Activated CD4-positive, alpha-beta T cell treated with anti-CD3 and anti-CD28 coated beads, Interleukin-2, amount 50 U/mL, for 4 hours (primary cell): ENCODE results near the gene CEP85L.
"Not testable (repeated sequence)": the region's sequence is repeated elsewhere in the genome, so short reads cannot be mapped to it uniquely, and the experiment has no call there.

Experiments used
- DNase-seq, 2 experiments: peaks; one replicate each; pipeline ENCODE4 v3.0.0-alpha.2; 2020

Gene CEP85L

DNA sequence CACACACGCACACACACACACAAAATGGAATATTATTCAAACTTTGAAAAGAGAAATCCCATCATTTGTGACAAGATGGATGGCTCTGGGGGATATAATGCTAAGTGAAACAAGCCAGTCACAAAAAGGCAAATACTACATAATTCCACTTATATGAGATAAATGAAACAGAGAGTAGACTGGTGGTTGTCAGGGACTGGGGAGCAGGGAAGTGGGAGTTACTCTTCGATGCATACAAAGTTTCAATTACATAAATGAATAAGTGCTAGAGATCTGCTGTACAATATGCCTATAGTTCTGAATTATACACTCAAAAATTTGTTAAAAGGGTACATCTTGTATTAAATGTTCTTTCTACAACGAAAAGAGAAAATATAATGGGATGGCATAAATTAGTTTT lies 161.4 kb downstream of the CEP85L start:
- DNase-seq: no peak

GRCh38 chr6:118488631-118489030 lies 162.8 kb downstream of the CEP85L start:
- no peak for DNase-seq

DNA sequence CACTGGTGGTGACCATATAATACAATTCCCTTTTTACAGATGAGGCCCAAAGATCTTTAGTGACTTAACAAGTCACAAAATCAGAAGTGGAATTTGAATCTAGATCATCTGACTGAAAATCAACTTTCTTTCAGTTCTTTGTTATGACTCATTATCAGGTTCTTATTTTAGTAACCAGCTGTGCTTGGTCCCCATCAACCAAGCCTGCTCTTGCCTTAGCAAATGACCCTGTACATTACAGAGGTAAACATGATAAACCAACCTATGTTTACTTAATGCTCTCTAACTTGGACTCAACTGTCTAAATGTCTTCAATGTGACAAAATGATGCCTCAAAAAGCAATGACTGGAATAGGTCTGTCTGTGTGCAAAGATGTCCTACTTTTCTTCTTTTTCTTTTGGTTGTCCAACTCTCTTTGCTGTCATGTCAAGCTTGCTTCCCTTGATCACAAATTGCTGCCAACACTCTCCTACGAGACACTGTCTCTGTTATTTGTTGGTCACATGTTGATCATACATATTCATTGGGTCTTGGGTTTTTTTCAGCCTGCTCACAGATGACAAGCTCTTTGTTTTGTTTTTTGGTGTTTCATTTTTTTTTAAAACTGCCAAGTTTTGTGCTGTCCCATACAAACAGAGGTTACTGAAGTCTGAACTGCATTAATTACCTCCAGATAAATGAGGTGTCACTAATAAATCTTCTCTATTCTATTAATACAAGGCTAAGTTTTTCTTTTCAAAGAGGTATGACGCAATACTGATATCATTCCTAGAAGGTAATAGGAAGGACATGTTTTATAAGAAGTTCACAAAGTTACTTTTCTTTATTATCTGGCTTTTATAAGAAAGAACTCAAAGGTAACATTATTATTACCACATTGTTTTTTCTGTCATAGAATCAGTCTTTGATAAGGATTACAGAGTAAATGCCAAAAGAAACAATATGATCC lies 165.5 kb downstream of the CEP85L start:
- no peak for DNase-seq

GRCh38 chr6:118476551-118476950 lies 174.8 kb downstream of the CEP85L start:
- no peak for DNase-seq

DNA sequence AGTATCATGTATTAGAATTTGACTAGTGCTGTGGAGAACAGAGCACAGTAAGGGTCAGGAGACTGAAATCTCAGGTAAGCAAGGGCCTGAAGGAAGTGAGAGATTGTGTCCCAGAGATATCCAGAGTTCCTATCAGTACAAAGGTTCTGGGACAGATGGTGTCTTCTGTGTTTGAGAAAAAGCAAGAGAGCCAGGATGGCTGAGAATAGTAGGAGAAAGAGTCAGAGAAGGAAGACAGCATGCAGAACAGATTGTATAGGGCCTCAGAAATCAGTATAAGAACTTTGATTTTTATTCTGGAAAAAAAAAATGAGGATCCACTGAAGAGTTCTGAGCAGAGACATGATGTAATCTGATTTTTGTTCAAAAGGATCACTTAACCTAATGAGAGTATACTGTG lies 178.1 kb downstream of the CEP85L start:
- no peak for DNase-seq

DNA sequence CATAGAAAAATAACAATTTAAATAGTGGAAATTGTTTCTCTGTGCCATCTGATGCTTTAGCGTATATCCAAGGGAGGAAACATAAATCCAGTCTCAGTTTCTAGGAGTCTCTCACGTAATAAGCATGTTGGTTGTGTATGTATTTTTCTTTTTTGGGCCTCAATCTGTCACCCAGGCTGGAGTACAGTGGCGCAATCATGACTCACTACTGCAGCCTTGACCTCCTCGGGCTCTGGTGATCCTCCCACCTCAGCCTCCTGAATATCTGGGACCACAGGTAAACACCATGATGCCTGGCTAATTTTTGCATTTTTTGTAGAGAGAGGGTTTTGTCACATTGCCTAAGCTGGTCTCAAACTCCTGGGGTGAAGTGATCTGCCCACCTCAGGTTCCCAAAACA lies 181.9 kb downstream of the CEP85L start:
- DNase-seq: no peak

- no peak for DNase-seq
Observed at GRCh38 chr6:118468682-118469465, 182.5 kb downstream of the CEP85L start.

- no peak for DNase-seq
Observed at GRCh38 chr6:118467181-118467580, 184.2 kb downstream of the CEP85L start.

DNA sequence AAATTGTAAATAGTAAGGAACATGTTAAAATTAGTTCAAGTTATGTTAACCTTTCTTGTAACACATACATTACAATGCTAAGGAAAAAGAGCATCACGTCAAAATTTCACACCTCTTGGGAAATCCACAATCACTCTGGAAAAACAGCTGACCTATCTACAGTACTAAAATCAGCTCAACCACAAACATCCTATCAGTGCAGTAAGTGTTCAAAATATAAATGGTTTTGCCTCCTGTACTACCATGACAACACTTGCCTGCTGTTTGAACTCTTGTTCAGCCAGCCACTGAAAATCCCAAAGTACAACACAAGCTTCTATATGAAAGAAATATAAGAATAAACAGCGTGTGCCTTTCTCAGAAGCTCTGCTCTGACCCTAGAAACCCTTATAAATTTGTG lies 186.8 kb downstream of the CEP85L start:
- no peak for DNase-seq

GRCh38 chr6:118460958-118461470 lies 190.4 kb downstream of the CEP85L start:
- DNase-seq: no peak

DNA sequence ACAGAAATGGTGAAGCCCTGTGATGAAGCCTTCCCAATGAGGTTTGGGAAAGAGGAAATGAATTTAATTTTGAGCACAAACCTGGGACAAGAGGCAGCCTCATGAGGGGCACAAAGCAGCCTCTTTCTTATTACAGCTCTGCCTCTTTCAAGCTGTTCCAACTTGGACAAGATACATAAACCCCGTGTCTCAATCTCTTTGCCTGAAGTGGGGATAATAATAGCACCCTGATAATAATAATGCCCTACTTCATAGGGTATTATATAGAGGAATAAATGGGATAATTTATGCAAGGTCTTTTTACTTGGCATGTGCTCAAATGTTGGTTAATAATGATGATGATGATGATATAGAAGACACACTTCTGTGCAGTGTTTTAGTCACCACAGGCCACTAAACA lies 194.4 kb downstream of the CEP85L start:
- DNase-seq: no peak

DNA sequence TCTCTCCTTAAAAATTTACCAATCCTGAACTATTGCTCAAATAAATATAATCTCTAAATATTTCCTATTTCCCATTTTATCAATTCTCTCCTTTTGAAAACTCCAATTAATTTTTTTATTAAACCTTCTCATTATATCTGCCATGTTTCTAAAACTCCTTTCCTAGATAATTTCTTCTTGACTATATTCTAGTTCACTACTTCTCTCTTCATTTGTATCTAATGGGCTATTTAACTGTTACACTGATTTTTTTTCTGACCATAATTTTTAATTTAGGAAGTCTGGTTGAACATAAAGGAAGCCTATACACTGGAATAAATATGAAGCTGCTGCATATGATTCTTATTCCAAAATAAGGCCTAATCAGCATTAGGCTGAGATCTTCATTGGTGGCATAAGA lies 199.6 kb downstream of the CEP85L start:
- DNase-seq: no peak

- DNase-seq: no peak
Observed at GRCh38 chr6:118444796-118445195, 206.6 kb downstream of the CEP85L start.

DNA sequence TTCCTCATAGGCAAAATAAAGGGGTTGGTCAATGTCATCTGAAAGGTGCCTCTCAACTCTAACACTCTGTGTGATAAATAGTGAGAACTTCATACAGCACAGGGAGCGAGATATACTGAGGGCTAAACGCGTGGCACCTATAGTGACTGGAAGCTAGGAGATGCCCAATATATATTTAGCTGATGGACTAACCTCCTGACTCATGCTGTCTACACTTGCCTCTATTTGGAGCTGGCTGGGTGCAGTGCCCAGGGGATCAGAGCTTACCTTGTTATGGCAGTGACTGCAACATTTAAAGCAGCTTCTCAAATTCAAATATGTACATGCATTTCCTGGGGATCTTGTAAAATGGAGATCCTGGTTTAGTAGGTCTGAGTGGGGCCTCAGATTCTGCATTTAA lies 214.9 kb downstream of the CEP85L start:
- no peak for DNase-seq

GRCh38 chr6:118434147-118434546 lies 217.2 kb downstream of the CEP85L start:
- not testable (repeated sequence) for DNase-seq

GRCh38 chr6:118421312-118421711 lies 230.1 kb downstream of the CEP85L start:
- DNase-seq: not testable (repeated sequence)

GRCh38 chr6:118419448-118420394 lies 231.7 kb downstream of the CEP85L start:
- DNase-seq: no peak
